Activated CD4-positive, alpha-beta T cell treated with anti-CD3 and anti-CD28 coated beads, Interleukin-2, amount 10 ng/mL, durations not matched to agents 7 days and 5 days (primary cell): Measurements from ENCODE around the gene TYSND1. TPM values are rescaled to one million over a fixed set of nuclear protein-coding genes. Genes with fewer than 3 reads are reported as not detected.
"Not testable (repeated sequence)": the region's sequence is repeated elsewhere in the genome, so short reads cannot be mapped to it uniquely, and the experiment has no call there.

Source experiments
- CTCF ChIA-PET: fragments of 350-600 bp; sonication (Branson Sonifier 250); formaldehyde crosslinking; loops from one replicate; lab custom pipeline; 2021; ENCODE audit warnings: antibody characterized with exemption; lab: Charles Lee
- POLR2A ChIA-PET: fragments of 350-600 bp; sonication (Branson Sonifier 250); formaldehyde crosslinking; loops from one replicate; lab custom pipeline; 2021; ENCODE audit warnings: antibody characterized with exemption; lab: Charles Lee
- DNase-seq: peaks from one replicate; pipeline ENCODE4 v3.0.0-alpha.2; 2020
- H3K27ac Mint-ChIP-seq: one replicate; pipeline ENCODE4 v1.8.0; 2021; ENCODE audit warnings: mild to moderate bottlenecking, moderate library complexity, mixed read lengths
- H3K27me3 Mint-ChIP-seq: one replicate; pipeline ENCODE4 v1.8.0; 2021; ENCODE audit warnings: mixed read lengths
- H3K36me3 Mint-ChIP-seq: one replicate; pipeline ENCODE4 v1.8.0; 2021; ENCODE audit warnings: low read depth, mixed read lengths
- H3K4me1 Mint-ChIP-seq: one replicate; pipeline ENCODE4 v1.8.0; 2021; ENCODE audit warnings: mixed read lengths
- H3K4me3 Mint-ChIP-seq: one replicate; pipeline ENCODE4 v1.8.0; 2021; ENCODE audit warnings: mild to moderate bottlenecking, moderate library complexity, mixed read lengths
- H3K9me3 Mint-ChIP-seq: one replicate; pipeline ENCODE4 v1.8.0; 2021; ENCODE audit warnings: mixed read lengths
- total RNA-seq, 2 experiments: library from RNA; stranded (reverse); gene quantifications; one replicate each; pipeline ENCODE4 v1.2.3, GENCODE V29; 2021

Gene TYSND1
- total RNA-seq, 2 experiments from 2014 or later, result 11.6 to 14.3 TPM

DNA sequence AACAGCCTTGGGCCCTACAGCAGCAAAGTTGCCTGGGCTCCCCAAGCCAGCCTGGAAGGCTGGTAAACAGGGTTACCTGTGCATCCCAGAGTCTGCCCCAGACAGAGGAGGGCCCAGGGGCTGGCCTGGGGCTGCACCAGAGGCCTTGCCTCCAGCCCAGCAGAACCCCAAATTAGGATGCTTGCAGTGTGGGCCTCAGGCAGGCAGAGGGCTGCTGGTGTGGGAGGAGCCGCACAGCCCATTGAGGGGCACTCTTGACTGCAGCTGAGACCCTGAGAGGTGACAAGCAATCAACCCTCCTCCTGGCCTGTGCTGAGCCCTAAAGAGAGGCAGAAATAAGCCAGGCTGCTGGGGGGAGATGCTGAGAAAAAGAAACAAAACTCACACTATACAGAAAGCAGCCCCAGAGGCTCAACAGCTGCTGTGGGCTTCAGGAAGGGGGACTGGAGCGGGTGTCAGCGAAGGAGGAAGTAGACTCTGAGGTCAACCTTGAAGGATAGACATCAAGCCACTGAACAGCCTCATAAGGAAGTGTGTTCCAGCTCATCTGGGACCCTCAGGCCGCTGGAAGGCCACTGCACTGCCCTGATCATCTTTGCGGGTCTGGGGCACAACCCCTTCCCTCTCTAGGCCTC is 20.5 kb downstream of the TYSND1 start:
- Mint-ChIP-seq H3K36me3 (peaks cover 3% of the 10 kb centered on the region), H3K27me3 (no peaks in the 10 kb centered on the region), H3K4me3 (no peak overlapping the region), H3K9me3 (no peaks in the 10 kb centered on the region), H3K4me1 (peaks cover 3% of the 10 kb centered on the region), H3K27ac (no peak overlapping the region)
- CTCF ChIA-PET, result interaction anchor here (0.6 to 2.4 kb wide), 4 partner anchors 10 to 368 kb away, joined by 3 to 10 read pairs (median 6); partner anchors contain the start of gene TYSND1
- no peak for DNase-seq
- POLR2A ChIA-PET, result no interaction called here

DNA sequence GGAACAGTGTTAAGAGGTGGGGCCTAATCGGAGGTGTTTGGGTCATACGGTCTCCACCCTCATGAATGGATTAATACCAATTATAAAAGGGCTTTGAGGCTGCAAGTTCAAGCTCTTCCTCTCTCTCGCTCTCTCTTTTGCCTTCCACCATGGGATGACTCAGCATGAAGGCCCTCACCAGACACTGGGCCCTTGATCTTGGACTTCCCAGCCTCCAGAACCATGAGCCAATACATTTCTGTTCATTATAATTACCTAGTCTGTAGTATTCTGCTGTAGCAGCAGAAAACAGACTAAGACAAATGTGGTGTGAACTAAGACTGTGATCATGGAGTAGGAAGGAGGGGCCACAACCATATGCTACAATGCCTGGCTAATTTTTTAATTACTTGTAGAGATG is 21.6 kb downstream of the TYSND1 start:
- no peak for DNase-seq
- POLR2A ChIA-PET, result no interaction called here
- no peak overlapping the region for H3K27ac Mint-ChIP-seq
- H3K4me3 Mint-ChIP-seq, result no peak overlapping the region
- CTCF ChIA-PET, result interaction anchor here (1.2 to 2.0 kb wide), 2 partner anchors 14 to 22 kb away, joined by 5 to 6 read pairs; partner anchors contain the start of gene TYSND1
- H3K27me3 Mint-ChIP-seq, result no peaks in the 10 kb centered on the region
- no peaks in the 10 kb centered on the region for H3K9me3 Mint-ChIP-seq
- no peaks in the 10 kb centered on the region for H3K36me3 Mint-ChIP-seq
- H3K4me1 Mint-ChIP-seq, result peaks cover 1% of the 10 kb centered on the region

DNA sequence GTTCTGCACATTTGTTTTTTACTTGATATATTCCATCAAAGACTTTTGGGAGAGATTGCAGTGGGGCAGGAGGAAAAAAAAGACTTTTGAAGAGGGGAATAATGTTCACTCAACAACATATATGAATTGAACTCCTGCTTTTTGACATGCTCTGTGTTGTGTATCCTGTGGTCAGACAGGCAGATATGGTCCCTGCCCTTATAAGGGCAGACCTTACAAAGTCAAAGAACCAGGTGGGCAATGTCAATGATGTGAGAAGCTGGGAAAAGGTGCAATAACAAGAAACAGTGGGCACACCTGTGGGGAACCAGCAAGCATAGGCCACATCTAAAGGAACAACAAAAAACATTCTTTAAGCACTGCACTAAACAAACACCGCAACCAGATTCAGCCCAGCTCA is 22.1 kb downstream of the TYSND1 start:
- Mint-ChIP-seq H3K36me3 (no peaks in the 10 kb centered on the region), H3K4me1 (peaks cover 1% of the 10 kb centered on the region), H3K9me3 (no peaks in the 10 kb centered on the region), H3K27me3 (no peaks in the 10 kb centered on the region), H3K4me3 (no peak overlapping the region), H3K27ac (no peak overlapping the region)
- ChIA-PET CTCF (interaction anchor here (1.2 kb wide), 1 partner anchor 22 kb away, joined by 5 read pairs; the partner anchor contains the start of gene TYSND1), POLR2A (no interaction called here)
- no peak for DNase-seq

DNA sequence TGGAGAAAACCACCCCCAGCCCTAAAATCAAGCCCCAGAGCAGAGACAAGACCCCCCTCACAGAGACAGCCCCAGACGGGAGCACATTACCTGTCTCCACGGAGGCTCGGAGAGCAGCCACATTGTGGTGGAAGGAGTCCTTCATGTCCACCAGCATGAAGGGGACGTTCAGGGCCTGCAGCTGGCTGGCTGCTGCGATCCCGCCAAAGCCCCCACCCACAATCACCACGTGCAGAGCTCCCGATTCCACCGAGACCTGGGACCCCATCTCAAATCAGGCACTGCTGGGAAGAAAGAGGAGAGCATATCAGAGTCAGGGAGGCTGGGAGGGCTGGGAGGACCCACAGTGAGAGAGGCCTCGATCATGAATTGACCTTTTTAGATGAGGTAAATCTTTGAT is 22.7 kb downstream of the TYSND1 start:
- no peak overlapping the region for H3K27ac Mint-ChIP-seq

DNA sequence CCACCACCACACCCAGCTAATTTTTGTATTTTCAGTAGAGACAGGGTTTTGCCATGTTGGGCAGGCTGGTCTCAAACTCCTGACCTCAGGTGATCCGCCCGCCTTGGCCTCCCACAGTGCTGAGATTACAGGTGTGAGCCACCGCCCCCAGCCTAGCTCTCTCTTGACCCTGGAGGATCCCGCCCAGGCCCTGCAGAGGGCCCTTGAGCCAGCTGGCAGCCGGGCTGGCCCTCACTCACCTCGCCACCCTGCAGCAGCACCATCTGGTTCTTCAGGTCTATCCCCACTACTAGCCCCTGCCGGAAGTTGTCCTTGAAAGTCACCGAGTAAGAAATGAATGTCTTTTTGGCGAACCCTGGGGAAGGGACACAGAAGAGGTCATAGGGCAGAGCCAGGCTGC is 23.3 kb downstream of the TYSND1 start:
- POLR2A ChIA-PET, H3K27ac Mint-ChIP-seq, H3K4me1 Mint-ChIP-seq, H3K4me3 Mint-ChIP-seq, H3K36me3 Mint-ChIP-seq, H3K27me3 Mint-ChIP-seq, H3K9me3 Mint-ChIP-seq, DNase-seq: not testable (repeated sequence)
- CTCF ChIA-PET, result interaction anchor here (0.6 to 2.3 kb wide), 3 partner anchors 10 to 52 kb away, joined by 3 to 6 read pairs (median 4); no protein-coding TSS in a partner anchor

More for the DNA sequence above, 22.7 kb downstream of the TYSND1 start:
- Mint-ChIP-seq H3K36me3 (no peaks in the 10 kb centered on the region), H3K27me3 (no peaks in the 10 kb centered on the region), H3K9me3 (no peaks in the 10 kb centered on the region), H3K4me1 (peaks cover 1% of the 10 kb centered on the region), H3K4me3 (no peak overlapping the region)
- ChIA-PET POLR2A (no interaction called here), CTCF (interaction anchor here (1.5 kb wide), 1 partner anchor 22 kb away, joined by 4 read pairs; no protein-coding TSS in a partner anchor)
- DNase-seq, result no peak

DNA sequence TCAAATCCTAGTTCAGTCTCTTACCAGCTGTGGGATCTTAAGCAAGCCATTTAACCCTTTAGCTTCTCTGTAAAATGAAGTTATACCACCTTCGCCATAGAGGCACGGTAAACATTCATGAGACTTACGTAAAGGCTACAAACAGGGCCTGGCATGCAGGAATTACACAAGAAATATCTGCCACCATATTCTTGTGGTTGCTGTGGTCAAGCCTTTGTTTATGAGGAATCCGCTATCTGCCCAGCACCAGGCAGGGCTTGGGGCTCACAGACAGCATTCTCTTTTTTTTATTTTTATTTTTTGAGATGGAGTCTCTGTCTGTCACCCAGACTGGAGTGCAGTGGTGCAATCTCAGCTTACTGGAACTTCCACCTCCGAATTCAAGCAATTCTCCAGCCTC is 23.8 kb downstream of the TYSND1 start:
- POLR2A ChIA-PET, result no interaction called here
- H3K9me3 Mint-ChIP-seq, result no peaks in the 10 kb centered on the region
- CTCF ChIA-PET, result interaction anchor here (0.6 to 2.3 kb wide), 3 partner anchors 10 to 52 kb away, joined by 3 to 6 read pairs (median 4); no protein-coding TSS in a partner anchor
- H3K36me3 Mint-ChIP-seq, result no peaks in the 10 kb centered on the region
- H3K27me3 Mint-ChIP-seq, result no peaks in the 10 kb centered on the region
- H3K4me3 Mint-ChIP-seq, result no peak overlapping the region
- peaks cover 1% of the 10 kb centered on the region for H3K4me1 Mint-ChIP-seq
- DNase-seq, result no peak
- H3K27ac Mint-ChIP-seq, result no peak overlapping the region

DNA sequence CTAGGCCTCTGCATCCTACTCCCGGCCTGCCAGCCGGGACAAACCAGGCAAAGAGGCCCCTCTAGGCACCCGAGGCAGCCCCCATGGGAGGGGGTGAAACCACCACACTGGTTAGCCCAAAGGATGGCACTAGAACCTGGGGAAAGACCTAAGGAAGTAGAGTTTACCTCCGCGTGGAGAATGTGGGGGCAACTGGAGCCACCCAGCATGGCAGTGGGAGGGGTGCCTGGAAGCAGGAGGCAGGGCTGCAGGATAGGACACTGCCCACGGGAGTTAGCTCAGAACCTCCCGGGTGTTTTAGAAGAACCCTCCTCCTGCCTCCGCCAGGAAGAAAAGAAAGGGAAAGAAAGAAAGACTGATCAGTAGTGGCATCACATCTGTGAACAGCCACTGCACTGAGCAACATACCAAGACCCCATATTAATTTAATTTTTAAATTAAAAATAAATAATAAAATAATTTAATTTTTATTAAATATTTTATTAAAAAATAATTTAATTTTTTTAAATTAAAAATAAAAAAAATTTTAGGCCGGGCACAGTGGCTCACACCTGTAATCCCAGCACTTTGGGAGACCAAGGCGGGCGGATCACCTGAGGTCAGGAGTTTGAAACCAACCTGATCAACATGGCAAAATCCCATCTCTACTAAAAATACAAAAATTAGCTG is 25.1 kb downstream of the TYSND1 start:
- no peaks in the 10 kb centered on the region for H3K27me3 Mint-ChIP-seq
- no peak overlapping the region for H3K4me3 Mint-ChIP-seq
- no peak overlapping the region for H3K27ac Mint-ChIP-seq
- no peaks in the 10 kb centered on the region for H3K36me3 Mint-ChIP-seq
- DNase-seq, result no peak
- no peaks in the 10 kb centered on the region for H3K9me3 Mint-ChIP-seq
- ChIA-PET POLR2A (no interaction called here), CTCF (interaction anchor here (2.3 kb wide), 1 partner anchor 8 kb away, joined by 6 read pairs; no protein-coding TSS in a partner anchor)
- peaks cover 1% of the 10 kb centered on the region for H3K4me1 Mint-ChIP-seq

DNA sequence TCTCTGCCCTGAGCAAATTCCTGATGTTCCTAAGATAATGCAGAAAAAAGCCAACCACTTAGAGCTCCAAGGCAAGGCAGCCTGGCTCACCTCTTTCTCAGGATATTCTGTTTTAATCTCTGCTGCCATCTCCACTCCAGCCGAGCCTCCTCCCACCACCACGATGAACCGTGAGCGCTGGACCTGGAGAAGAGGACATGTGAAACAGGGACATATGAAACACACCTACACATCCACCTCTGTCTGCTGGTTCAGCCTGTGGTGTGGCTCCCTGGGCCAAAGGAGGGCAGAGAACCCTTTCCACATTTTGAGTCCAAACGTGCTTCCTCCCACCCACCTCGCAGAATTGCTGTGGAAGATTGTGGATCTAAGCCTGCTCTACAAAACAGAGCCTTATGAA is 26.1 kb downstream of the TYSND1 start:
- POLR2A ChIA-PET, result no interaction called here
- H3K4me1 Mint-ChIP-seq, result peaks cover 5% of the 10 kb centered on the region
- CTCF ChIA-PET, result interaction anchor here (1.2 kb wide), 1 partner anchor 10 kb away, joined by 3 read pairs; no protein-coding TSS in a partner anchor
- H3K27ac Mint-ChIP-seq, result no peak overlapping the region
- no peaks in the 10 kb centered on the region for H3K36me3 Mint-ChIP-seq
- no peaks in the 10 kb centered on the region for H3K9me3 Mint-ChIP-seq
- no peak for DNase-seq
- H3K4me3 Mint-ChIP-seq, result no peak overlapping the region
- no peaks in the 10 kb centered on the region for H3K27me3 Mint-ChIP-seq

DNA sequence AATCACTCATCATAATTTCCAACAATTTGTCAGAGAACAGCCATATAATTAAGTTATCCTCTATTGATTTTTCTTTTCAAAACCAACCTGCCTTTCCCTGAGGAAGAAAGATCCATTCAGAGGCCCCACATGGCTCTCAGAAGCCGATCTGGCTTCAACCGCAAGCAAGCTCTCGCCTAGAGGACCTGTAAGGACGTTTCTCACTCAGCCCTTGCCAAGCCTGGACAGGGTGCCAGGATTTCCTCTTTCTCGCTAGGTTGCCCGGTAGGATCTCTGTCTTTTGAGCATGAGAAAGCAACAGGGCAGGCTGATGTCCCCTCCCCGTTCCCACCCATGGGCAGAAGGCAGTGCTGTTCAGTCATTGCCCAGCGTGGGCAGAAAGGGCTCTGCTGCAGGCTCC is 26.9 kb downstream of the TYSND1 start:
- DNase-seq, result no peak
- Mint-ChIP-seq H3K27me3 (no peaks in the 10 kb centered on the region), H3K27ac (no peak overlapping the region), H3K9me3 (no peaks in the 10 kb centered on the region), H3K4me3 (no peak overlapping the region), H3K4me1 (peaks cover 4% of the 10 kb centered on the region), H3K36me3 (no peaks in the 10 kb centered on the region)
- ChIA-PET CTCF (interaction anchor here (1.2 to 1.4 kb wide), 2 partner anchors 11 to 23 kb away, joined by 3 to 4 read pairs; no protein-coding TSS in a partner anchor), POLR2A (no interaction called here)

DNA sequence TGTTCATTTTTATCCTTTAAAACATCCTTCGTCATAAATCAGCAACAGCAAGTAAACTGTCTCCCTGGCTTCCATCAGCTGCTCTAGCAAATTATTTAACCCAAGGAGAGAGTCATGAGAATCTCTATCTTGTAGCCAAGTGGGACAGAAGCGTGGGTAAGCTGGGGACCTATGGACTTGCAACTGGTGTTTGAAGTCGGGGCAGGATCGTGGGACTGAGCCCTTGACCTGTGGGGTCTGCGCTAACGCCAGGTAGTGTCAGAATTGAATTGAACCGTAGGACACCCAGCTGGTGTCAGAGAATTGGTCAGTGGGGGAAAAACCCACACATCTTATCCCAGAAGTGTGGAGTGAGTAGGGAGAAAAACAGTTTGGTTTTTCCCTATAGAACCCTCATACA is 27.3 kb downstream of the TYSND1 start:
- Mint-ChIP-seq H3K36me3 (no peaks in the 10 kb centered on the region), H3K4me3 (no peak overlapping the region), H3K27ac (no peak overlapping the region), H3K9me3 (no peaks in the 10 kb centered on the region), H3K4me1 (peaks cover 4% of the 10 kb centered on the region), H3K27me3 (no peaks in the 10 kb centered on the region)
- ChIA-PET CTCF (interaction anchor here (1.2 to 4.0 kb wide), 3 partner anchors 10 to 26 kb away, joined by 4 to 19 read pairs (median 6); no protein-coding TSS in a partner anchor), POLR2A (no interaction called here)
- DNase-seq, result no peak

DNA sequence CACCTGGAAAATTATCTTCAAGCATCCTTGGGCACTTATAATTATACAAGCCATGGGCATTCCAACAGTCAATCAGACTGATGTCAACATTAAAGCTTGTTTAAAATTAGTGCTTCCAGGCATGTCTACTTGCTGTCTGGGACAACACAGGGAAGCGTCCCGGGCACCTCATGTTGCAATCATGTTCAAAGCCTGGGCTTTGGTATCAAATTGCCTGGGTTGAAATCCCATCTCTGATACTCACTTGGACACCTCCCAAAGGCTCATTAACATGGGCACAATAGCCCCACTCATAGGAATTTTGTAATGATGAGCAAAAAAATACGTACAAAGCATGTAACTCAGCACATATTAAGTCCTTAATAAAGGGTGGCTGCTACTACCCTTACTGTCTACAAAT is 28.3 kb downstream of the TYSND1 start:
- no peaks in the 10 kb centered on the region for H3K27me3 Mint-ChIP-seq
- peaks cover 4% of the 10 kb centered on the region for H3K4me1 Mint-ChIP-seq
- H3K27ac Mint-ChIP-seq, result no peak overlapping the region
- H3K9me3 Mint-ChIP-seq, result no peaks in the 10 kb centered on the region
- ChIA-PET POLR2A (no interaction called here), CTCF (interaction anchor here (0.7 to 4.0 kb wide), 4 partner anchors 9 to 39 kb away, joined by 3 to 19 read pairs (median 6); partner anchors contain the start of gene TYSND1)
- peaks cover 6% of the 10 kb centered on the region for H3K36me3 Mint-ChIP-seq
- no peak for DNase-seq
- H3K4me3 Mint-ChIP-seq, result no peak overlapping the region

DNA sequence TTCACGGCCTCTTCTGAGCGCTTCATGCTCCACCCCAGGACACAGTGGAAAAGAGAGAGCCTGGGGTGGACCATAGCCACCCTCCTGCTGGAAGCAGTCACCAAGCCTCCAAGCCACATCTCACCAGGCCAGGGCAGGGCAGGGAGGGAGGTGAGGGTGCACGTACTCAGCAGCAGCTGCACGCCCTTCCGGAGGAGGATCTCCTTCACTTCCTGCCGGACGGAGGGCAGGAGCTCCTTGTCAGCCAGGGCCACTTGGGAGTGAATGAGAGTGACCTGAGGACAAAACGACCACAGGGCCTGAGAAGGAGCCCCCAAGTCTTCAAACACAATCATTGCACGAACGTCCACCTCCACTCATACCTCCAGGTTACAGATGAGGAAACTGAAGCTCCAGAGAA is 28.9 kb downstream of the TYSND1 start:
- Mint-ChIP-seq H3K4me3 (no peak overlapping the region), H3K27me3 (no peaks in the 10 kb centered on the region), H3K36me3 (peaks cover 6% of the 10 kb centered on the region), H3K4me1 (peaks cover 5% of the 10 kb centered on the region), H3K27ac (no peak overlapping the region), H3K9me3 (no peaks in the 10 kb centered on the region)
- POLR2A ChIA-PET, result no interaction called here
- CTCF ChIA-PET, result interaction anchor here (1.4 to 4.0 kb wide), 3 partner anchors 12 to 29 kb away, joined by 5 to 19 read pairs (median 7); partner anchors contain the start of gene TYSND1
- no peak for DNase-seq
